ENCODE measurements around the gene ANKRD45. TPM values are rescaled to one million over a fixed set of nuclear protein-coding genes. Genes with fewer than 3 reads are reported as not detected.

ANKRD45 gene, protein sequence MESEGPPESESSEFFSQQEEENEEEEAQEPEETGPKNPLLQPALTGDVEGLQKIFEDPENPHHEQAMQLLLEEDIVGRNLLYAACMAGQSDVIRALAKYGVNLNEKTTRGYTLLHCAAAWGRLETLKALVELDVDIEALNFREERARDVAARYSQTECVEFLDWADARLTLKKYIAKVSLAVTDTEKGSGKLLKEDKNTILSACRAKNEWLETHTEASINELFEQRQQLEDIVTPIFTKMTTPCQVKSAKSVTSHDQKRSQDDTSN
- total RNA-seq (2021; ENCODE audit: unreplicated experiment) (not detected), Bru-seq, nascent RNA (percentile 18 among the genes with signal in this experiment), BruChase-seq, experiment 1, labeled RNA remaining after a 2-hour chase (percentile 33 among the genes with signal in this experiment), BruChase-seq, experiment 2, labeled RNA remaining after a 6-hour chase (percentile 37 among the genes with signal in this experiment)
- polyA plus RNA-seq (2012; ENCODE audit: insufficient read length): not detected
- long read RNA-seq: 0 reads

DNA sequence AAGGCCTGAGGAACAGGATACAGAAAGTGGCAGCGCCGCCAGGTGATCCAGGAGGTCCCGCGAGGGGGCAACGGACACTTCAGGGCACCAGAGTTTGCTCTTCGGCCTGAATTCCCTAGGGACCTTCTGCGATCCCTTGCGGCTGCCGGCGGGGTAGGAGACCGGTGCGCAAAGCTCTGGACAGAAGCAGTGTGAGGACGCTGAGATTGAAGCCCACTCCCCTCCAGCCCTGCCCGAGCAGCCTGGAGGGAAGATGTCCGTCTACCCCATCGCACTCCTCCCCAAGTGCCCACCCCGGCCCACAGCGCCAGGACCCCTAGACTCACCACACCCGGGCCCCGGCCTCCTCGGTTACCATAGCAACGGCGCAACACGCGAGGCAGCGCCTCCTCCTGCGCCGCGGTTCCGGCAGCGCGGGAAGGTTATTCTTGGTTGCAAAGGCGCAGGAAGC lies at the start of gene ANKRD45:
Gene ANKRD45, minus strand, starts transcription at position 361 of the 451 bp plus-strand sequence. CDS start 10,433 bp downstream, outside the sequence.
- POLR2A ChIA-PET: no interaction called here
- CTCF ChIA-PET: interaction anchor here (0.6 kb wide), 1 partner anchor 785 kb away, joined by 6 read pairs; no protein-coding TSS in a partner anchor
- Histone ChIP-seq H3K27me3 (ENCODE audit: control insufficient read depth, insufficient read depth, low read length) (peaks cover 3% of the 10 kb centered on the region; the same call in 1 of the 2 replicates), H3K9me3 (ENCODE audit: control insufficient read depth, insufficient read depth, low read depth, low read length) (no peaks in the 10 kb centered on the region), H3K36me3 (ENCODE audit: control insufficient read depth, insufficient read depth, low read length) (no peaks in the 10 kb centered on the region), H3K27ac (ENCODE audit: low read length) (no peak within 1 kb of the TSS), H3K4me1 (ENCODE audit: control insufficient read depth, insufficient read depth, low read length) (no peaks in the 10 kb centered on the region), H3K4me3 (ENCODE audit: low read depth in 2 of 2, low read length in 2 of 2) (peak within 1 kb of the TSS; percentile 38 to 42)
- TF ChIP-seq, protein P1, sequence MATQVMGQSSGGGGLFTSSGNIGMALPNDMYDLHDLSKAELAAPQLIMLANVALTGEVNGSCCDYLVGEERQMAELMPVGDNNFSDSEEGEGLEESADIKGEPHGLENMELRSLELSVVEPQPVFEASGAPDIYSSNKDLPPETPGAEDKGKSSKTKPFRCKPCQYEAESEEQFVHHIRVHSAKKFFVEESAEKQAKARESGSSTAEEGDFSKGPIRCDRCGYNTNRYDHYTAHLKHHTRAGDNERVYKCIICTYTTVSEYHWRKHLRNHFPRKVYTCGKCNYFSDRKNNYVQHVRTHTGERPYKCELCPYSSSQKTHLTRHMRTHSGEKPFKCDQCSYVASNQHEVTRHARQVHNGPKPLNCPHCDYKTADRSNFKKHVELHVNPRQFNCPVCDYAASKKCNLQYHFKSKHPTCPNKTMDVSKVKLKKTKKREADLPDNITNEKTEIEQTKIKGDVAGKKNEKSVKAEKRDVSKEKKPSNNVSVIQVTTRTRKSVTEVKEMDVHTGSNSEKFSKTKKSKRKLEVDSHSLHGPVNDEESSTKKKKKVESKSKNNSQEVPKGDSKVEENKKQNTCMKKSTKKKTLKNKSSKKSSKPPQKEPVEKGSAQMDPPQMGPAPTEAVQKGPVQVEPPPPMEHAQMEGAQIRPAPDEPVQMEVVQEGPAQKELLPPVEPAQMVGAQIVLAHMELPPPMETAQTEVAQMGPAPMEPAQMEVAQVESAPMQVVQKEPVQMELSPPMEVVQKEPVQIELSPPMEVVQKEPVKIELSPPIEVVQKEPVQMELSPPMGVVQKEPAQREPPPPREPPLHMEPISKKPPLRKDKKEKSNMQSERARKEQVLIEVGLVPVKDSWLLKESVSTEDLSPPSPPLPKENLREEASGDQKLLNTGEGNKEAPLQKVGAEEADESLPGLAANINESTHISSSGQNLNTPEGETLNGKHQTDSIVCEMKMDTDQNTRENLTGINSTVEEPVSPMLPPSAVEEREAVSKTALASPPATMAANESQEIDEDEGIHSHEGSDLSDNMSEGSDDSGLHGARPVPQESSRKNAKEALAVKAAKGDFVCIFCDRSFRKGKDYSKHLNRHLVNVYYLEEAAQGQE (IDR thresholded peaks at IDR 0.05; ENCODE audit: insufficient read depth in 1 of 2, low read depth in 2 of 2, low read length in 1 of 2): no peak
- TF ChIP-seq SIN3A (IDR thresholded peaks at IDR 0.05; ENCODE audit: borderline replicate concordance, insufficient read depth, low read depth, low read length): no peak
- no peak for TF ChIP-seq TCF7L2 (IDR thresholded peaks at IDR 0.05; ENCODE audit: low read depth, low read length)
- no peak for TF ChIP-seq POLR2AphosphoS5 (IDR thresholded peaks at IDR 0.05; ENCODE audit: low read depth, low read length)
- TF ChIP-seq, protein P2, sequence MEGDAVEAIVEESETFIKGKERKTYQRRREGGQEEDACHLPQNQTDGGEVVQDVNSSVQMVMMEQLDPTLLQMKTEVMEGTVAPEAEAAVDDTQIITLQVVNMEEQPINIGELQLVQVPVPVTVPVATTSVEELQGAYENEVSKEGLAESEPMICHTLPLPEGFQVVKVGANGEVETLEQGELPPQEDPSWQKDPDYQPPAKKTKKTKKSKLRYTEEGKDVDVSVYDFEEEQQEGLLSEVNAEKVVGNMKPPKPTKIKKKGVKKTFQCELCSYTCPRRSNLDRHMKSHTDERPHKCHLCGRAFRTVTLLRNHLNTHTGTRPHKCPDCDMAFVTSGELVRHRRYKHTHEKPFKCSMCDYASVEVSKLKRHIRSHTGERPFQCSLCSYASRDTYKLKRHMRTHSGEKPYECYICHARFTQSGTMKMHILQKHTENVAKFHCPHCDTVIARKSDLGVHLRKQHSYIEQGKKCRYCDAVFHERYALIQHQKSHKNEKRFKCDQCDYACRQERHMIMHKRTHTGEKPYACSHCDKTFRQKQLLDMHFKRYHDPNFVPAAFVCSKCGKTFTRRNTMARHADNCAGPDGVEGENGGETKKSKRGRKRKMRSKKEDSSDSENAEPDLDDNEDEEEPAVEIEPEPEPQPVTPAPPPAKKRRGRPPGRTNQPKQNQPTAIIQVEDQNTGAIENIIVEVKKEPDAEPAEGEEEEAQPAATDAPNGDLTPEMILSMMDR (IDR thresholded peaks at IDR 0.05): no peak
- ATAC-seq (peak; percentile 89), DNase-seq (ENCODE audit: low read depth, low spot score) (no peak)
- intact Hi-C loops (cut with micrococcal nuclease; ENCODE audit: unreplicated experiment): no loop called here
- no TSS peak for BruUV-seq (replicated peaks)
- in situ Hi-C loops (cut with HindIII; ENCODE audit: low pct_unique_long_range_greater_than_20kb, low sequenced_read_pairs): no loop called here

DNA sequence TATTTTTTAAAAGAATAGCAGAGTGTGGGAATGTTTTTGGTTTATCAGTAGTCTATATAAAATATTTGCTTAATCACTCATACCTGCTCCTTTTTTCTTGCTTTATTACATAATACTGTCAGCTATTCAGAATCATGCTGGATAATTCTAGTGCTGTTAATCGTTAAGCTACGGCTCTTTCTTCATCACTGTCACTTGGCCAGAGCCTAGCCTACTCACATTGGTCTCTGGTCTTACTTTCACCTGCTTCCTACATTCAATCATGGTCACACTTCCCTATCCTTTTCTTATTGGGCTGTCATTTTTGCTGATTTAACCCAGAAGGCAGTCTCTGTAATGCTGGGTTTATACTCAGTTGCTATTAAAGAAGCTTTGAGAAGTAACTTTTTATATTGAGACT lies 47.6 kb upstream of the ANKRD45 start:
- ChIA-PET CTCF (no interaction called here), POLR2A (interaction anchor here (0.5 kb wide), 1 partner anchor 19 kb away, joined by 9 read pairs; no protein-coding TSS in a partner anchor)
- no peaks in the 10 kb centered on the region; the same call in 1 of the 2 replicates for H3K9me3 ChIP-seq (ENCODE audit: control insufficient read depth, insufficient read depth, low read depth, low read length)
- intact Hi-C loops (cut with micrococcal nuclease; ENCODE audit: unreplicated experiment) (loop anchor here (10.0 kb wide), 1 partner anchor 282 kb away; no protein-coding TSS in a partner anchor), in situ Hi-C loops (cut with HindIII; ENCODE audit: low pct_unique_long_range_greater_than_20kb, low sequenced_read_pairs) (no loop called here)
- peaks cover 11% of the 10 kb centered on the region for H3K4me1 ChIP-seq (ENCODE audit: control insufficient read depth, insufficient read depth, low read length)
- no peak for ATAC-seq
- no TSS peak for BruUV-seq (replicated peaks)
- H3K27ac ChIP-seq (ENCODE audit: low read length): no peak overlapping the region
- peaks cover 4% of the 10 kb centered on the region; the same call in 1 of the 2 replicates for H3K36me3 ChIP-seq (ENCODE audit: control insufficient read depth, insufficient read depth, low read length)
- TF ChIP-seq POLR2AphosphoS5 (IDR thresholded peaks at IDR 0.05; ENCODE audit: low read depth, low read length): no peak
- no peak for DNase-seq (ENCODE audit: low read depth, low spot score)
- H3K4me3 ChIP-seq (ENCODE audit: low read depth in 2 of 2, low read length in 2 of 2): no peak overlapping the region
- H3K27me3 ChIP-seq (ENCODE audit: control insufficient read depth, insufficient read depth, low read length): no peaks in the 10 kb centered on the region; the same call in 1 of the 2 replicates
